ENCODE results near the gene CTRB1.
"Not testable (repeated sequence)": the region's sequence is repeated elsewhere in the genome, so short reads cannot be mapped to it uniquely, and the experiment has no call there.

Gene CTRB1

DNA sequence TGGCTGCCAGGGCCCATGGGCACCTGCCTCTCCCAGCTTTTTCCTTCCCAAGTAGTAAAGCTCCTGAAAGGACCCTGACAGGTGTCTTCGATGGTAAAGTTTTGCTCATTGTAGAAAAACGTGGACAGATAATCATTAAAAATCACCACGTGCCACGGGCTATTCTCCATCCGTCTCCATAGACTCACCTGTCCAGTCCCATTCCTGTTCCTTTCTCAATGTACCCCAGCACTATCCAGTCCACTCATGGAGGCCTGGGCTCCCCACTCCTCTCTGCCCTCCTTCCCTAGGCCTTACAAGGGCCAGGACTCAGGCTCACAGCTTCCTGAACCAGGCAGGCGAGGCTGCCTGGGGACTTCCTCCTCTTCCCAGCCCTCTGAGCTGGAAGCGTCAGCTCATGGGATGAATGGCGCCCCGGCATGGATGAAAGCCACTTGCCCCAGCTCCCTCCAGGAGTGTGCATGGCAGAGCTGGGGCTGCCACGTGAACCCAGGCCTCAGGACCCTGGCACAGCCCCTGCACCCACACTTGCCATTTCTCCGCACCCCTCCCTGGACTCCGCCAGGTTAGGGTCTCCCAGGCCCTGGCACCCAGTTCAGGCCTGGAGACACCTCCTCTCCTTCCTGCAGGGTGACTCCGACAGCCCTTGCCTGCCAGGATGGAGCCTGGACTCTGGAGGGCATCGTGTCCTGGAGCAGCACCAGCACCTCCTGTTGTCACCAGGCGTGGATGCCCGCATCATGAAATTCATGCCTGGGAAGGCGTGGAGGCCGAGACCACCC is 8.8 kb downstream of the CTRB1 start:
- no peak for DNase-seq

DNA sequence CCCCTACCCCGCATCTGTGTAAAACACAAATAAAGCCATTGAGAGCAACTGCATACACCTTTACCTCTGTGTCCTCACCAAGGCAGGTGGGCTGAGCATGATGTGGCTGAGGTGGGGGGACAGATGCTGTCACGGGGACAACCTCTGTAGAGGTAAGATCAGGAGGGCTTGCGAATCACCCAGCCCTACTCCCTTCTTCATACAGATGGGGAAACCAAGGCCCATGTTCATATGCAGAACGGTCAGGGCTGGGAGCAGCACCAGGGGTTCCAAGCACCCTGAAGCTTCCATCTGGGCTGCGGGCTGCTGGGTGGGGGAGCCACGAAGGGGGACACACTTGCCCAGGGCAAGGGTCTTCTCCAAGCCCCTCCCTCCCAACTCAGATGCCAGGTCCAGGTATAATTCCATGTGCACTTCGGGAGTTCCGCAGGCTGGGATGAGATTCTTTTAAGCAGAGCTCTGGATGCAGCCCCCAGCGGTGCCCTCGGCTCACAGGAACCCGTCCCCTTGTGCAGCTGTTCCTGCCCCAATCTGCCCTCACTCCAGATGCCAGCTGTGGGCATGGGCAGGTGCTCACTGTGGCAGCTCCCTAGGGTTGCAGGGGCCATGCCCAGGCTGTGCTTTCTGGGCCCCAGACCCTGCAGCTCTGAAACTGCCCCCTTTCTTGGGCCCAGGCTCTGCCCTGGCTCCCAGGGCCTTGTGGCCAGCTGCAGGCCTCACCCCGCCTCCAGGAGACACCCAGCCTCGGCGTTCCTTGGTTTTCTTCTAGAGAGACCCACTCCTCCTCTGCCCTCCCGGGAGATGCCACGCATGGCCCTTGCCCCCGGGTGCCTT is 9.6 kb downstream of the CTRB1 start:
- no peak for DNase-seq

DNA sequence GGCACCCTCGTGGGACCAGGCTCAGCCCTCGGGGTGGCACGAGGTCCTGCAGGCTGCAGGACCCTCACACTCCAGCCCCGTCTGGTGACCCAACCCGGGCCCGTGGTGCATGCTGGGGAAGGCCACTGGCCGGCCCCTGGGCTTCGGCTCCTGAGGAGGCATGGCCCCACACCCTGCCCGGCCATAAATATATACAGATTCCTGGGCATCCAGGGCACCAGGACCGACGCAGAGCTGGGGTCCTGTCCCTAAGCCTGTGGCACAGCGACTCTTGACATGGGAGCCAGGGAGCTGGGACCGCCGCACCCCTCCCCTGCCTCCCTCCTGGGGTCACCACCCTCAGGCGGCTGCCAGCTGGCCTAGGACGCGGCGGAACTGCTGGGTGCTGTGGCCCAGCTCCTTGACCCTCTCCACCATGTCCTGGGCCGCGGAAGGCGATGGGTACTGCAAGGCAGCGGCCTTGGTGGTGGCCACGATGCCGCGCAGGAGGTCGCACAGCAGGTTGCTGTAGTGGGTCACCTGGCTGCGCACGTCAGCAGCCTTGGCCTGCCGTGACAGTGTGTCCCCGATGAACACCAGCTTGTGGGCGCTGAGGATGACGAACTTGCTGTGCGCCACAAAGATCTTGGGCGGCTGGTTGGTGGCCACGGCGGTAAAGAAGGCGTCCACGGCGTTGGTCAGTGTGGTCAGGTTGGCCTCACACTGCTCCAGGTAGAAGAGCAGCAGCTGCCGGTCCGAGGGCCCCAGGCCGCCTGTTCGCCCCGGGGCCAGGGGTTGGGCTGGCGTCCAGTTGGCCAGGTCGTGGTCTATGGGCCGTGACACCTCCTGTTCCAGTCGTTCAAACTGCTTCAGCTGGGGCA is 10.6 kb downstream of the CTRB1 start:
- DNase-seq = no peak

DNA sequence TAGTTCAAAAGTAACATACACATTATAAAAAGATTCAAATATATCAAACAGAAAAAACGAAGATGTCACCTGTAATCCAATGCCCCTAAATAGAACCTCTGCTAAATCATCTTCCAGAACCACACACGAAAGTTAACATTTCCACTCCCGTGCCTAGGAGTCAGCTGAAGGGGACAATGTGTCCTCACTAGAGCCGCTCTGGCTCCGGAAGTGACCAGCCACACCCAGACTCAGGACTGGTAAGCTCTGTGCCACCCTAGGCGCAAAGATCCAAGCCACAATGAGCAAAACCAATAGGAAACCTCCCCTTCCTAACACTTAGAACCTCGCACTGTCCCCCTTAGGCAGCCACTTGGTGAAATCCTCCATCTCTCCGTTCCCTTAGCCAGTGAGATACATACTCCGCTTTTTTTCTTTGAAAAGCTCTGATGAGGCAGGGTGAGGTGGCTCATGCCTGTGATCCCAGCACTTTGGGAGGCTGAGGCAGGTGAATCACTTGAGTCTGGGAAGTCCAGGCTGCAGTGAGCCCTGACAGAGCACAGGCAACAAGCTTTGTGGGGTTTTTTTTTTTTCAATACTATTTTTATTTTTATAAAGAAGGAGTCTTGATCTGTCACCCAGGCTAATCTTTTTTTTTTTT is 11.8 kb downstream of the CTRB1 start:
- no peak for DNase-seq

DNA sequence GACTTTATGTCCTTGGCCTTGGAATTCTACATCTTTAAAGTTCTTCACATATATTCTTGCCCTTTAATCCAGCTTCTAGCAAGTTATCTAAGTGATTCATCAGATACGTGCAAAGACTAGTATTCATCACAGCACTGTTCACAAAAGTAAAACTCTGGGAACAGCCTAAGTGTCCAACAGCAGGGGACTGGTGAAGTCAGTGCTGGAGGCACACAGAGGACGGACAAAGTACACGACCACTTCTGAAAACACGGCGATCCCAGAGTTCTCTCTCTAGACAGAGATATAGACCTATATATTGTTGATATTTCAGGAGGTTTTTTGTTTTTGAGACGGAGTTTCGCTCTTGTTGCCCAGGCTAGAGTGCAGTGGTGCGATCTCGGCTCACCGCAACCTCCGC is 12.8 kb downstream of the CTRB1 start:
- no peak for DNase-seq

DNA sequence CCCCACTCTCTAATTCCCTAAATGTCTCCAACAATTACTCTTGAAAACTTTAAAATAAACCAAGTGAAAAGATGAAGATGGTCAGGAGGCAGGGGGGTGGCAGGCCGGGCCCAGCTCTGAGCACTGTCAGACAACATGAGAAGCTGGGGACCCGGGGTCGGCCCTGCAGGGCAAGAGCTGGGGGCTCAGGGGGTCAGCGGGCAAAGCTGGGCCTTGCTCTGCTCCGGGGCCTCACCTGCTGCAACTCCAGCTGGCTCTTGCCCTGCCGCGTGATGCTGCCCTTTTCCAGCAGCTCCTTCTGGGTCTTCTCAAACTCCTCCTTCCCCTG is 14.8 kb downstream of the CTRB1 start:
- no peak for DNase-seq

DNA sequence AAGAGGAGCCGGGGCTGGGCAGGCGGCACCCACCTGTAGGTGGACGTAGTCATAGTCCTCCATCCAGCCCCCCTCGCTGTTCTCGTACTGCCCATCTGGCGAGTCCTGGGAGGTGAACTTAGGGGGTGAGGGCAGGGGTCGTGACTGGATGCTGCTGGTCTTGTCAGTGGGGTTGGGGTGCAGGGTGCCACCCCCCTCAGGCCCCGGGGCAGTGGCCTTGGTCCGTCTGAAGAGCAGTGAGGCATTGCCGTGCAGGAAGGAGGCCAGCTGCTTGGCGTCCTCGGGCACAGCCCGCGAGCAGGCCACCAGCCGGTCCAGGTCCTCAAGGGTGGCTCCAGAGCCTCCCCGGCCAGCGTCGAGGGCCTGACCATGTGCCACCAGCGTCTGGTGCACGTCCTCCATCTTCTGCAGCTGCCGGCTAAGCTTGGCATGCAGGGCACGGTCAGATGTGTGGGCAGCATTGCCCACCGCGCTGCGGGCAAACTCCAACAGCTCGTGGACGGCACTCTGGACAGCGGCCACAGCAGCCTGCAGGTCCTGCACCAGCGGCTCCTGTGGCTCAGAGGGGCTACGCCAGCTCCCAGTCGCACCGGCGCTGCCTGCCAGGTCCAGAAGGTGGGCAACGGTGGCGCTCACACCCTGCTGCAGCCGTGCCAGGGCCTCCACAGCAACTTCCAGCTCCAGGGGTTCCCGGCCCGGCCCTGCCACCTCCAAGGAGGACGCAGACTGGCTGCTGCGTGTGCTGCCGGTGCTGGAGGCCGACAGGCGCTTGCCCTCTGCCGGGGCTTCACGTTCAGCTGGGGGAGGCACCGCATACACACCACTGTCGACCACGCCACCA is 16.3 kb downstream of the CTRB1 start:
- DNase-seq = no peak

DNA sequence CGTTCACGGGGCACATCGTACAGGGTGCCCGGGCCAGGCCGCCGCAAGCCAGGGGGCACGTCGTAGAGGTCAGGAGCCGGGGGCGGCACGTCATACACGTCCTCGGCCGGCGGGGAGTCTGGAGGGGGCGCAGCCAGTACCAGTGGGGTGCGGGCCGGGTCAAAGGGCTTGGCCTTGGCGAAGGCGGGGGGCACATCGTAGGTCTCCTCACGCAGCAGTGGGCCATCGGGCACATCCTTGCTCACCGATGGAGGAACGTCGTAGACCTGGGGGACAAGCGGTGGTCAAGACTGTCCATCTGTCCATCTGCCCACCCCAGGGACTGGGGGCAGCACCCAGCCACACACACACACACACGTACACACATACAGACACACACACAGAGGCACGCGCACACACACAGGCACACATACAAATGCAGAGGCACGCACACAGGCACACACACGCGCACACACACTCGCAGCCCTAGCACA is 17.0 kb downstream of the CTRB1 start:
- no peak for DNase-seq

DNA sequence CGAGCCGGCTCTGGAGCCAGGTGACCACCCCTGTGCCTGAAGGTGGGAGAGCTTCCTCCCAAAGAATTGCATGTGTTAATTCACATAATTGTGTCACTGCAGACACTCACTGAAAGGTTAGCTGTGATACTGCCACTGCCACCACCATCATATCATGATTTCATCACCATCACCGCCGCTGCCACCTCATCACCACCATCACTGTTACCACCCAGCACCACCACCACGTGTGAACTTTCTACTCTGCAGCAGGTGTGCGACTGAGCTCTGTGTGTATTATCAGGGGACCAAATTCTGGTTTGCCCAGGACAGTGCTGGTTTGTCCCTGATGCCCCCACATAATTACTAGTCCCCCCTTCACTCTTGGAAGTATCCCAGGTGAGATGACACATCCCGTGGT is 17.4 kb downstream of the CTRB1 start:
- DNase-seq = no peak

DNA sequence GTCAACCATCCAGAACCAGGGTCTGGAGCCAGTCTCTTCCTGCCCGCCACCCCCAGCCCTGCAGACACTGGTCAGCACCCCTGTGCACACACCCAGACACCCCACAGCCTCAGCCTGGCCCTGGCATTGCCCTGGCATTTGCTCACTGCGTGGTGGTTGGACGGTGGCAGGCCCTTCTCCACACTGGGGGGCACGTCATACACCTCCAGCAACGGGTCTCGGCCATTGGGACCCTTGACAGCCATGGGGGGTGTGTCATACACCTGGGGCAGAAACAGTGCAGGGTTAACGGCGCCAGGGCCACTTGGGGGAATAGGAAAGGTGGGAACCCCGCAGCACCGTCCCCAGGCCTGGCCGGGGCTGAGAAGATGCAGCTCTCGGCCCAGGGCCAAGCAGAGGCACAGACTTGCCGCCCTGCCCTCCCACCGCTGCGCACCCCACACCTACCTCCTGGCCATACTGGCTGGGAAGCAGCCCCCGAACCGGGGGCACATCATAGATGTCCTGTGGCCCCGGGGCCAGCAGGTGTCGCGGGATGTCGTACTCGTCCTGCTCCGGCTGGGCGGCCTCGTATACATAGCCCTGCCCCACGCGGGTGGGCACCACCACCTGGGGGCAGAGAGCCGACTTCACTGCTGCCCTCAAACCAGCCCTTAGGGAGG is 18.1 kb downstream of the CTRB1 start:
- no peak for DNase-seq

DNA sequence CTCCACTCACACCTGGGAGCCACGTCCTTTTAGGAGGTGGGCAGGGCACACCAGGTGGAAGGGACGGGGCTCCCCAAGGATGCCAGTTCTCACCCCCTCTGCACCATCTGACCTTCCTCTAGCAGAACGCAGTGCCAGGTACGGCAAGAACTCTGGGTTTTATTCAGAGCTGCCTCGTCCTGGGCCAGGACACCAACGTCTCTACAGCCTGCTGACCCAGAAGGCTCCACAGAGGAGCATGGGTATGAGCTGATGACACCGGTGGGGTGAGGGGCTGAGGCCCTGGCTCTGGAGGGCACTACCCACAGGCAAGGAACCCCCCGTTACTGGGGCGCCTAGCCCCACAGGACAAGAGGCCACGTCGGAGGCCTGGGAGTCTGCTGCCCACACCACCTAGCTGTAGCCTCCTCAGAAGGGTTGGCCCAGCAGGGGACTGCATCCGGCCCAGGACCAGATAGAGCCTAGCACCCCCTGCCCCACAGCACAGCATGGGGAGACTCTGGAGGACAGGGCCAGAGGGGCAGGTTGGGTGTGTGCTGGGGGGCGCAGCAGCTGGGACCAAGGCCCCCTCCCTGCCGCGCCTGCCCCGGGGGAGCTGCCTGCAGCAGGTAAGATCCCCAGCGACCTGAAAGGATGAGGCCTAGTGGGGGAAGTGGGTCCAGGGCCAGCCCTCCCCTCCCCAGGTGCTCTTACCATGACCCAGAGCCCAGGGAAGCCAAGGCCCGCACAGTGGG is 18.8 kb downstream of the CTRB1 start:
- DNase-seq = no peak

DNA sequence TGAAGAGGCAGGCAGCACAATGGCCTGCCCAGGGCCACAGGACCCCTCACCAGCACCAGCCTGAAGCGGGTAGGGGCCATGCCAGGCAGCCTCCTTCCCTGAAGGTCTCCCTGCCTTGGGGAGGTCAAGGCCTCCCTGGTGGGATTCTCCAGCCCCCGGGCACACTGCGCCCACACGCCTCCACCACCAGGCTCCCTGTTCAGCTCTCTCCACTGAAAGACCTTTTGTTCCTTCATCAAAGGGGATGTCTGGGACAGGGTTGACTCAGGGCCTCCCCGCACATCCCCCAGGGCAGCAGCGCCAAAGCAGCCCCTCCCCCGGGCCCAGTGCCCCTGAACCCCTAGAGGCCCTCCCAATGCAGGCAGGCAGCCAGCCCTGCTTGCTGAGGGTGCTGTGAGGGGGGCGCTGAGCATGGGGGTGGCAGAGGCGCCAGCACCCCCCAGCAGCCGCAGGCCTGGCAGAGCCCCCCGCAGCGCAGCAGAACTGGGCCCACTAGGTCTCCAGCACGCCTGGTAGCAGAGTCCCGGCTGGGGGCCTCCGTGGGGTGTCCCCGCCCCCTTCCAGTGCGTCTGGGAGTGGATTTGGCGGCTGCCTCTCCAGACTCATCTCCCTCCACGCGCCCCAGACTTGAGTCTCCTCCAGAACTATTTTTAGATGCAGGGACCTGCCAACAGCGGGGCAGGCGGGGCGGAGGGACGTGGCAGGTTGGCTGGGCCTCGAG is 19.5 kb downstream of the CTRB1 start:
- DNase-seq = no peak

DNA sequence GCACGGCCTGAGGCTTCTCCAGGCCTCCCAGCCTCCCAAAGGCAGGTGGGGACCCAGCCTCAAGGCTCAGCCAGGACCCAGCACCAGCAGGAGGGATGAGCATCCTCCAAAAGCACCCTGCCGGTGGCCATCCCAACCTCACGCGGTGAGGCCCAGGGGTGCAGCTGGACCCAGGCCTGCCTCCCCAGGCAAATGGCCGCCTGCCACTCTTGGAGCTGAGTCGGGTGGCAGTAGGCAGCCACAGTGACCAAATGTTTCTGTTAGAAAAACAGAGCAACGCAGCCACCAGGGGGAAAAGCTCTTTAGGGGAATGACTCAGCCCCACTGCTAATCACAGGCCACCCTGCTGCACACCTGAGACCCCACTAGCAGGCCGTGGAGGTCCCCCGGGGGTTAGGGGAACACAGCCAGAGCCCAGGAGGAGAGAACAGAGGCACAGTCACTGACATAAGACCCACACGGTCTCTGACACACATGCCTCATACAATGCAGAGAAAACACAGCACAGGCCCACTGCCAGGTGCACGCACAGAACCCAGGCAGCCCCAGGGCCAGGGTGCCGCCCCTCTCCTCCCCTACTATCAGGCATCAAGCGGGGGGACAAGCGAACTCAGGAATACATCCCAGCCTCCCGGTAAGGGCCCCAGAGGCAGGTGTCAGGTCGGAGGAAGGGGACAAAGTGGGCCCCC is 20.2 kb downstream of the CTRB1 start:
- DNase-seq = no peak

DNA sequence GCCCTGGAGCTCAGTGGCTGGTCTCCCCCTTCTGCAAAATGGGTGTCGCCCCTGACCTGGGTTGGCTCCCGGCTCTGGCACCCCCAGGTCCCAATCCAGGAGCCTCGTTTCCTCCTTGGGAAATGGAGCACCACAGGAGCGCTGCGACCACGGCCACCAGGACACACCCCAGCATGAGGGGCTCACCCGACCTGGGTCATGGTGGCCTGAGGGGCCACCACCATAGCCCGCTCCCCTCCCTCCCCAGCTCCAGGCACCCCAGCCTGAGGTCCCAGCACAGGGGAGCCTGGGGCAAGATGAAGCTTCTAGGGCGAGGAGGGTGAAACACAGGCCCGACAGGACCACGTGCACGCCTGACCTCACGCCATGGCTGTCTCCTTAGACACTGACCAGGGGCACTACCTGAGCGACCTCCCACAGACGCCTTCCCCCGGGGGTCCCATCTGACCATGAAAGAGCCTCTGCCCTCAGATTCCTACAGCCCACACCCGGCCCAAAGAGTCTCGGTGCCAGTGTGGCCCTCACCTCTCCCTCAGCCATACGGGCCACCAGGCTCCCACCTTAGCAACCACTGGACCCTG is 20.8 kb downstream of the CTRB1 start:
- DNase-seq = no peak

DNA sequence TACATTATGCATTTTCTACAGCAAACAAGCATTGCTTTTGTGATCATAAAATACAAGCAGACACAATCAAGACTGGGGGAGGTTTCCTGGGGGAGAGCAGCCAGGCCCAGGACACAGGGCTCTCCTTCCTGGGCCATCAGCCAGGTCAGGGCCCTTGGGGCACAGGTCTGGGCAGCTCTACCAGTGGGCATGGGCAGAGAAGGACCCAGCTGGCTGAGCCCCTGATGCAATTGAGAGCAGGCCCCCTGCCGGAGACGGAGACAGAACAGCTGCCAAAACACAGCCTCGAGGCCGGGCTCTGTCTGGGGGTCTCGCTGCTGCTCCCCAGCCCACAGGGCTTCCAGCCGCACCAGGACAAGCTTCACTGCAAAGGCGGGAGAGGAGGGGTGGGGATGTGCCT is 21.8 kb downstream of the CTRB1 start:
- not testable (repeated sequence) for DNase-seq

DNA sequence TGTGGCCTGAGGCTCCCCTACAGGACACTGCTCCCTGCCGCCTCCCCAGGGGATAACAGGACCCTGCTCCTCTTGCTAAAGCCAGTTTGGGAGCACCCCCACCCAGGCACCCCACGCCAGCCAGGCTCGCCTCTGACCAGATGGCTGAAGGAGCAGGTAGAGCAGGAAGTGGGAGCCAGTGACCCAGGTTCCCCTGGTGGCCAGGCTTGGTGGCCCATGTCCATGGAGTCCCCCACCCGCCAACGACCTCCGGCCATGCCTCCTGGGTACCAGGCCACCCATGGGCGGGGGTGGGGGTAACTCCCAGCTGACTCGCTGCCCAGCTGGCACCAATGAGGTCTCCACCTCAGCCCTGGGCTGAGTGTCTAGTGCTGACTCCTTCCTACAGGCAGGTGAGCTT is 22.6 kb downstream of the CTRB1 start:
- DNase-seq = no peak

DNA sequence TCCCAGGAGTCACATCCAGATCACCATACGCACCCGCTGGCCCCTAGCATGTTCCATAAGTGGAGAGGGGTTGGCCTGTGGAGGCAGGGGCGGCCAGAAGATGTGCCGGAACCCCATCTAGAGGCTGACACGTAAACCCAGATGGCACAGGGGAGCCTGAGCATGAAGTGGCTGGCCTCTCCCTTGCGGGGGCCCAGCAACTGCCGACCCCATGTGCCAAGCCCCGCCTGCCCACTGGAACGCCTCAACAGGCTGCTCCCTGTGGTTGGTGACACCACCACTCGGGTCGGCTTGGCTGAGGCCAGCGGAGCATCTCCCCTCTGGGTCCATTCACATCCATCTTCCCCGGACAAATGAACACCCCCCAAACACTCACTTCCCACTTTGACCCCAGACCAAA is 23.2 kb downstream of the CTRB1 start:
- DNase-seq = no peak

DNA sequence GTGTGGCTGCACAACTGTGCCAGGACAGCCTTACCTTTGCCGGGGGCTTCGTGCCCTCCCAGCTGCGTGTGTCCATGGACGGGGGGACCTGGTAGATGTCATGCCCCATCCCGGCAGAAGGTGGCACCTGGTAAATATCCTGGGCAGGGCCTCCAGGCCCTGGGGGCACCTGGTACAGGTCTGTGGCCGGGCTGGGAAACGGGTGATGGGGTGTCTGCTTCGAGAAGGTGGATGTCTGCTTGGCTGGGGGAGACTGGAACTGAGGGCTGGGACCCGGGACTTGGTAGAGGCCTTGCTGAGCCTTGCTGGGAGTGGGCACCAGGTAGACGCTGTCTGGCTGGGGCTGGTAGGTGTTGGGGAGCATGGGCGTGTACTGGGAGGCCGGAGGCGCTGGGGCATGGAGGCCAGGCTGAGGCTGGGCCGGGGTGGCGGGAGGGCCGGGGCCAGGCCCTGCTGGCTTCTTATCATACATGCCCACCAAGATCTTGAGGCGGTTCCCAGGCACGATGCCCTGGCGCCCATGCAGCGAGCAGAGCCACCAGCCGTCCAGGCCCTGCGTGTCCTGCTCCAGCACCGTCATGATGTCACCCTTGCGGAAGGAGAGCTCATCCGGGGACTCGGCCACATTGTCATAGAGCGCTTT is 23.8 kb downstream of the CTRB1 start:
- not testable (repeated sequence) for DNase-seq

Data from NCI-H510A treated with DMSO at 0.1 percent for 48 hours (cell line).